HG02943 (cell line): ENCODE data around the gene TRPV5.

Experiments
- ATAC-seq: cut with Tn5 transposase; IDR thresholded peaks from one replicate; pipeline ENCODE4 v1.9.1; 2021; ENCODE audit warnings: mild to moderate bottlenecking, low read depth, moderate library complexity; ENCODE audit not compliant: unreplicated experiment

The TRPV5 gene

DNA sequence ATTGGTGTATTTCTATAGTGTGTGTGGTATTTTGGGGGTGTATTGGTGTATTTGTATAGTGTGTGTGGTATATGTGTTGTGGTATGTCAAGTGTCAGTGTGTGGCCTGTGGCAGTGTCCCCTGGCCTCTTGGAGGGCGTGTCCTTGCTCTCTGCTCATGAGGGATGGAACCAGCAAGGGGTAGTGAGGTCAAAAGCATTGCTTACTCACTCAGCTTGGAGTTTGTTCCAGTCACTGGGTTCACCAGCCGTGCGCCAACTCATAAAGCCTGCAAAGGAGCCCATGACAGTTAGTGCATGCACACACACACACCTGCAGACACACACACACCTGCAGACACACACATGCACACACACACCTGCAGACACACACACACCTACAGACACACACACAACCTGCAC, 43.7 kb downstream of the TRPV5 start:
- no peak for ATAC-seq

- no peak for ATAC-seq
Measured at GRCh38 chr7:142887282-142888015, 46.1 kb downstream of the TRPV5 start.

GRCh38 chr7:142886866-142887265, 46.7 kb downstream of the TRPV5 start:
- no peak for ATAC-seq

GRCh38 chr7:142885311-142886230, 48.0 kb downstream of the TRPV5 start, which contains the start of gene TRPV6:
TRPV6 (minus strand) TSS chr7:142885745.
- ATAC-seq: no peak

DNA sequence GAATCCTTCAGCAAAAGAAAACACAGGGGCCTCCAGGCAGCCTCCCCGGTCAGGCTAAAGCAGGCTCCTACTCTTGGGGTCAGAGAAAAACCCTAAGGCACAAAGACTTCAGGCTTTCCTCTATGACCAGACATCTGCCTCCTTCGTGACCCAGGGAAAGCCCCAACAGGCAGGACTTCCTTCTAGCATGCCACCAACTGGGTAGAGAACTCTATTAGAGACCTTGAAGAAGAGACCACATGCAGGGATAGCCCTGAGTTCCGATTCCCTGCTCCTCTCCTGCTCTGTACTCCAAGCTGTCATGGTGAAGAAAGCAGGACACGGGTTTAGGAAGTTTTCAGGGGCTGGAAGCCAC, 49.3 kb downstream of the TRPV5 start:
- ATAC-seq: no peak

GRCh38 chr7:142883571-142884285, 49.8 kb downstream of the TRPV5 start:
- ATAC-seq: no peak

DNA sequence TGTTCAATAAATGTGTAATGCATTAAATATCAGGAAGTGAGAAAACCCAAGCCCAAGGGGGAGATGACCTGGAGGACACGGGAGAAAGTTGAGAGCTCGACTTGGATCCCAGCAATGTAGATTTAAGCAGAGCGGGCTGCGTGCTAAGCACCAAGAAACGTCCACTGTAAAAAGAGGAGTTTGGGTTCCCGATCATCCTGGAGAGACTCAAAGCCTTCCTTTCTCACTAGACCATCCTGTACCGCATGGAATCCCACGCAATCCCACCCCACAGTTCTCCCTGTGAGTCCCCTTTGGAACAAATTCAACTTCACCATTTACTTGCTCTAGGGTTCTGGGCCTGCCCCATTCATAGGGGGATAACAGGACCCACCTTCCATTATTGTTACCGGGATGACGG, 50.4 kb downstream of the TRPV5 start:
- no peak for ATAC-seq

- no peak for ATAC-seq
Measured at GRCh38 chr7:142882338-142882678, 51.2 kb downstream of the TRPV5 start.

- no peak for ATAC-seq
Measured at GRCh38 chr7:142881586-142882337, 51.8 kb downstream of the TRPV5 start.

DNA sequence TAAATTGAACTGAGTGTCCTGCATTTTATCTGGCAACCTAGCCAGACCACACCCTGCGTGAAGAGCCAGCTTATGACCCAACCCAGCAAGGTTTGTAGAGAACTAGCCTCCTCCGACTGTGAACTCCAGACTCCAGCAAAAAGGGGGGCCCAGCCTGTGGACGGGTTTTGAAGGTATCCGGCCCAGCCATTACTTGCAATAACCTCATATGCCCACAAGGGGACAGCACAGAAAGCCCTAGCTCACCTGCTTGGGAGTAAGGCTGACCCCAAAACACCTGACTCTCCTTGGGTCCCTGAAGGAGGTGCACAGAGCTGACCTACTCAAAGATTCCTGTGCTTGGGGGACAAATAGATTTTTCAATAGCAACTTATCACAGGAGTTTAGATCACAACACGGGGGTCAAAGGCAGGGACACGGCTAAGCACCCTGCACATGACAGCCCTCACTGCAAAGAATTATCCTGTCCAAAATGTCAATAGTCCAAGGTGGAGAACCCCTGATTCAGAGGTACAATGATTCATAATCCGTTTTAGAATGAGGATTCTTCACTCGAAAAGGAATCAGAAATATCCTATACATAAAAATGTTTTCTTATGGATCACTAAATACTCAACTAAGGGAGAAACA, 52.6 kb downstream of the TRPV5 start:
- ATAC-seq: no peak

DNA sequence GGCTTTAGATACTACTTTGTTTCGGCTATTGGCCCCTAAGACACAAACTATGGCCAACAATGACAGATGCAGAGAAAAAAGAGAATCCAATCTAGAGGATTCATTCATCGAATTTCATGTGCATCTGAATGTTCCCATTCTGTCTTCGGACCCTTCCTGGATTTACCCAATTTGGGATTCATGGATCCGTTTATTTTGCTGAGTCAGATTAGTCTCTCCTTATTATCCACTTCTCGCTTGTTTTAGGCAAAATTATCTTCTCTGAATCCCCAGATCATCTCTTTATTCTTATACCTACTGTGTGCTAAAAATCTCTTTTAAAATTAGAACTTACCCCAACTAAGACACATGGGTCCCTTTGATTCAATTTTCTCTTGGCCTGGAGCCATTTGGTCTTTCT, 54.5 kb downstream of the TRPV5 start:
- ATAC-seq: no peak

- ATAC-seq: no peak
Measured at GRCh38 chr7:142878315-142878714, 55.2 kb downstream of the TRPV5 start.

DNA sequence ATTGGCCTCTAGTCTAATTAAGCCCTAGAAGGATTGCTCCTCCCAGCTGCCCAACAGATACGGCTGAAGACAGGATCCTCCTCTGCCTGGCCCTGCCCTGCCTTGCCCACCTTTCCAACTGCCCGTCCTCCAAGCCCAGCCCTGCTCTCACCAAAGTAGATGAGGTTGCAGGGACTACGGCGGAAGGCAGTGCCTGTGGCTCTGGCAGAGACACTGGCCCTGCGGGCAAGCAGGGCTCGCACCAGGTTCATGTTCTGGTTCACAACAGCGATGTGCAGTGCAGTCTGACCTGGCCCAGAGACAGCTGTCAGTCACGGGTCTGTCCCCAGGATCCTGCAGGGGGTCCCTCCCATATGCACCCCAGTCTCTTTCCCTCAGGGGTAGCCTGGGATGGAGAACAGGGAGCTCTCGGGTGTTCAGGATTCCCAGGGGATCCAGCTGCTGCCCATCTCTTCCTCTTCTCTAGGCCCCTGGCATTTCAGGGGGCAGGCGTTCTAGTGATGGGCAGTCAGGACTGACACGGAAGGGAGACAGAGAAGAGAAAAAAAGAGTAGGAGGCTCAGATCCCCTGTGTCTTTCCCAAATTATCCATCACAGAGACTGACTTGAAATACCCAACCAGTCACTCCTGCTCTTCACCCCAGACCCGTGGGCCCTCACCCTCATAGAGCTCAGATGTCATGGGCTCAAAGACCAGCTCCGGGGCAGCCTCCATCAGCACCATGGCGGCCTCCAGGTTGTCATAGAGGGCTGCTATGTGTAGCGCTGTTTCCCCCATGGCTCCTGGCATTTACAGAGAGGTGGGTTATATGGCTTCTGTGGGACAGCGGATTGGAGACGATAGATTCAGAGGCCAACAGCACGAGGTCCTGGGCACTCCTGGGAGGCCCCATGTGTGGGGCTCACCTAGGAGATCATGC, 56.3 kb downstream of the TRPV5 start:
- ATAC-seq: no peak

DNA sequence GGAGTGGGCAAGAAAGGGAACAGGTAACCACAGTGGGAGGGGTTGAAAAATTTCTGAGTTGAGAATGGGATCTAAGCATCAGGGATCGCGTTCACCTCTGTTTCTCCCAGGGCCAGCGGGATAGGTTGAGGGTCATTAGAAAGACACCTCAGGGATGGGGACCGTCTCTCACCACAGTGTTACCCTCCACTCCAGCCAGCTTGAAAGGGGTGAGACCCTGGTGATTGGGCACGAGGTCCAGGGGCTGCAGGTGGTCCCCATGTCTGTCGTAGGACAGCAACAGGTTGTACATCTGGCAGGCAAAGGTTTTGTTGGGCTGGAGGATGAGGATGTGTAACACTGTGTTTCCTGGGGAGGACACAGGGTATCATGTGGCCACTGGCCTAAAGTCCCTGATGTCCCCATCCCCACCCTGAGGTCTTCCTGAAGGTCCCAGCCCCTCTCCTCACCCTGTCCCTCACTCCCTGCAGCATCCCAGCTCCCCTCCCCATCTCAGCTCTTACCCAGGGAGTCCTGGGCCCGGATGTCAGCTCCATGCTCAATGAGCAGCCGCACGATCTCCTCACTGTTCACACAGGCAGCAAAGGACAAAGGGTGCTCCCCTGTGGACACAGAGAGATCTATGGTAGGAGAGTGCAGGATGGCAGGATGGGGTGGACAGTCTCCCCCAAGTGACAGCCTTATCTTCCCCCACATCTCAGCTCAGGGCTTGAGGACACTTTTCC, 57.1 kb downstream of the TRPV5 start:
- ATAC-seq: no peak

GRCh38 chr7:142875456-142875855, 58.1 kb downstream of the TRPV5 start:
- ATAC-seq: no peak

GRCh38 chr7:142874837-142875236, 58.7 kb downstream of the TRPV5 start:
- ATAC-seq: no peak

- no peak for ATAC-seq
Measured at GRCh38 chr7:142874409-142874808, 59.1 kb downstream of the TRPV5 start.

DNA sequence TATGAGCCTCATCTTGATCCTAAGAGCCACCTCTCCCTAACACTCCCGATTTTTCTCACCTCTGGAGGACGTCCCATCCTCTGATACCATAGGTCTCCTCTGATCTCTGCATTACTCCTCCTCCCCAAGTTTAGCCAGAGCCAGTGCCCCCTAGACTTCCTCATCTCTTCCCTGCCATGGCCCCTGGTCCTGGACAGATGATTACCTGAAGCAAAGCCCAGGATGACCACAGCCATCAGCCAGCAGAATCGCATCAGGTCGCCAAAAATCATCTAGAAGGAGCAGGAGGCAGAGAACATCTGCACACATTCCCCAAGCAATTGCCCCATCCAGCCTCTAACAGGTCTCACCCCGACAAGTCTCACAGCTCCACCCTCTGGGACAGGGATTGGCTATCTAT, 59.7 kb downstream of the TRPV5 start:
- ATAC-seq: no peak
